Mesendoderm (in vitro differentiated cells): ENCODE measurements around the gene TANC1.
A peak's percentile ranks its signal among the peaks of the same experiment; 100 is the strongest.

ENCODE experiments used
- DNase-seq: peaks from one replicate; pipeline ENCODE4 v3.0.0; 2013
- H2AK5ac ChIP-seq: 2 replicates; pipeline ENCODE4 v1.6.1; 2013; ENCODE audit warnings: low read length, inconsistent platforms
- H2BK120ac ChIP-seq: 2 replicates; pipeline ENCODE4 v1.6.1; 2013; ENCODE audit warnings: low read depth, mild to moderate bottlenecking, low read length, moderate library complexity, mixed read lengths
- H2BK15ac ChIP-seq: replicated peaks from 2 replicates; pipeline ENCODE4 v1.6.1; 2013; ENCODE audit warnings: low read depth, mild to moderate bottlenecking, moderate library complexity
- H2BK5ac ChIP-seq: 2 replicates; pipeline ENCODE4 v1.6.1; 2013; ENCODE audit warnings: low read length, inconsistent platforms
- H3K18ac ChIP-seq: 2 replicates; pipeline ENCODE4 v1.6.1; 2013; ENCODE audit warnings: mild to moderate bottlenecking, low read length, mixed read lengths
- H3K23ac ChIP-seq: one replicate; pipeline ENCODE4 v1.6.1; 2013; ENCODE audit warnings: low read length
- H3K27ac ChIP-seq: 2 replicates; pipeline ENCODE4 v1.5.1; 2013; ENCODE audit warnings: low read depth, mild to moderate bottlenecking, inconsistent platforms, low read length, moderate library complexity
- H3K27me3 ChIP-seq: 2 replicates; pipeline ENCODE4 v1.6.1; 2013; ENCODE audit warnings: low read length, control low read depth, mild to moderate bottlenecking, inconsistent platforms; ENCODE audit not compliant: insufficient read depth, poor library complexity
- H3K36me3 ChIP-seq: 2 replicates; pipeline ENCODE4 v1.6.1; 2013; ENCODE audit warnings: low read length, inconsistent platforms; ENCODE audit not compliant: control insufficient read depth, insufficient read depth
- H3K4ac ChIP-seq: one replicate; pipeline ENCODE4 v1.6.1; 2013; ENCODE audit warnings: low read depth, mild to moderate bottlenecking, low read length, moderate library complexity
- H3K4me1 ChIP-seq: 2 replicates; pipeline ENCODE4 v1.6.1; 2013; ENCODE audit warnings: low read depth, low read length, inconsistent platforms; ENCODE audit not compliant: control insufficient read depth
- H3K4me2 ChIP-seq: 2 replicates; pipeline ENCODE4 v1.6.1; 2013; ENCODE audit warnings: low read length
- H3K4me3 ChIP-seq: 2 replicates; pipeline ENCODE4 v1.5.1; 2013; ENCODE audit warnings: mild to moderate bottlenecking, low read length
- H3K56ac ChIP-seq: one replicate; pipeline ENCODE4 v1.6.1; 2013; ENCODE audit warnings: low read length
- H3K79me1 ChIP-seq: 2 replicates; pipeline ENCODE4 v1.6.1; 2013; ENCODE audit warnings: low read length, inconsistent platforms
- H3K79me2 ChIP-seq: 2 replicates; pipeline ENCODE4 v1.6.1; 2013; ENCODE audit warnings: mild to moderate bottlenecking, low read length; ENCODE audit not compliant: control insufficient read depth, insufficient read depth
- H3K9ac ChIP-seq: 2 replicates; pipeline ENCODE4 v1.6.1; 2013; ENCODE audit warnings: low read length, inconsistent platforms
- H4K5ac ChIP-seq: one replicate; pipeline ENCODE4 v1.6.1; 2013; ENCODE audit warnings: low read length
- H4K8ac ChIP-seq: one replicate; pipeline ENCODE4 v1.6.1; 2013; ENCODE audit warnings: low read depth, mild to moderate bottlenecking, control low read depth, low read length, moderate library complexity
- WGBS: extraction: QIAGEN DNeasy Blood & Tissue Kit; methylation state at CpG from one replicate; pipeline ENCODE4 v1.1.7; 2013; ENCODE audit warnings: low lambda C conversion rate, missing lambda C conversion rate; ENCODE audit not compliant: insufficient coverage; ENCODE audit errors: extremely low coverage; 5-methylcytosine and 5-hydroxymethylcytosine counted together

TANC1 gene

DNA sequence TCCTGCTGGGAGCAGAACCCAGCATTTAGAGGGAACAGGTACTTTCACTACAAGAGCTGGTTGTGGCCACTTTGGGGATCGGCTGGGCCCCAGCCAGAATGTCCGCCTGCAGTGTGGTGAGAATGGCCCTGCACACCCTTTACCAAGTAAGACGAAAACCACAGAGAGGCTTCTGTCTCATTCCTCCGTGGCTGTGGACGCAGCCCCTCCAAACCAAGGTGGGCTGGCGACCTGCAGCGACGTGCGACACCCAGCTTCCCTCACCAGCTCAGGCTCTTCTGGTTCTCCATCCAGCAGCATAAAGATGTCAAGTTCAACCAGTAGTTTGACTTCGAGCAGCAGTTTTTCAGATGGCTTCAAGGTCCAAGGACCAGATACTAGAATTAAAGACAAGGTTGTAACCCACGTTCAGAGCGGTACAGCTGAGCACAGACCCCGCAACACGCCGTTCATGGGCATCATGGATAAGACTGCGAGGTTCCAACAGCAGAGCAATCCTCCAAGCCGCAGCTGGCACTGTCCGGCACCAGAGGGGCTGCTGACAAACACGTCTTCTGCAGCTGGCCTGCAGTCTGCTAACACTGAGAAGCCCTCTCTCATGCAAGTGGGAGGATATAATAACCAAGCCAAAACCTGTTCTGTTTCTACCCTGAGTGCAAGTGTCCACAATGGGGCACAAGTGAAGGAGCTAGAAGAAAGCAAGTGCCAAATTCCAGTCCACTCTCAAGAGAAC lies 261.9 kb downstream of the TANC1 start:
- no peaks in the 10 kb centered on the region for H3K4me1 ChIP-seq
- no peak overlapping the region for H2BK5ac ChIP-seq
- no peaks in the 10 kb centered on the region for H3K79me2 ChIP-seq
- H3K36me3 ChIP-seq, result no peaks in the 10 kb centered on the region
- H3K18ac ChIP-seq, result no peak overlapping the region
- no peak overlapping the region for H3K23ac ChIP-seq
- H3K4ac ChIP-seq, result no peak overlapping the region
- no peak overlapping the region for H3K56ac ChIP-seq
- H2AK5ac ChIP-seq, result no peak overlapping the region
- H3K27me3 ChIP-seq, result no peaks in the 10 kb centered on the region
- DNase-seq, result no peak
- no peaks in the 10 kb centered on the region for H3K79me1 ChIP-seq
- H3K4me2 ChIP-seq, result no peak overlapping the region
- no peak overlapping the region for H2BK120ac ChIP-seq
- no peak overlapping the region for H3K9ac ChIP-seq
- no peak overlapping the region for H3K27ac ChIP-seq
- no CpG with 5 or more reads among the region's 19 CpGs for WGBS
- H4K5ac ChIP-seq, result no peak overlapping the region
- H3K4me3 ChIP-seq, result no peak overlapping the region
- H2BK15ac ChIP-seq, result no peak overlapping the region
- no peak overlapping the region for H4K8ac ChIP-seq

DNA sequence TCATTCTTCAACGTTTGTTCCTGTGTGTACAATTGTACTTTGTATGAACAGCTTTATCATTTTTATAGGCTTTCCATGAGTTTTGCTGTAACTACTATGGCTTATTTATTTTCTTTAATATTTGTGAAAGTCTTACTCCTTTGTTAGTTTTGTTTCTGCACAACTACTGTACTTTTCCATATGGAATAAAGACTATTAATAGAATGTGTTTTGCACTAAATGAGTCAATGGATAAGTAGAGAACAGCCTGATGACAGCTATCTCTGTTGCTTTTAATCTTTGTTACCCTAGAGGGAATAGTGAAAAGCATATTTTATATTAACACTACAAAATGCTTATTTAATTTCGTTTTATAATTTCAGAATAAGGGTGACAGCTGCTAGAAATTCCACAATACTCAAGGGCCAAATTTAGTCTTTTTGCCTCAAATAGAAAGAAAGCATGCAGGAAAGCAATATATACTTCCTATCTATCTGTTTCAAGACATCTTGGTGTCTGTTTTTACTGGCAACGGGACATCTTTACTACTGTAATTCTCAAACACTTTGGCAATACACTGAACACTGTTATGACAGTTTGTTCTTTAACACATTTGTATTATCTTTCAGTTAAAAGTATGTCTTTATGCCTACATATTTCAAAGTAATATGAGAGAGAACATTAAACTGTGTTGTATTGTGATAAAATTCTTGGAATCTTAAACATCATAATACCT lies 264.2 kb downstream of the TANC1 start:
- no peak overlapping the region for H2BK5ac ChIP-seq
- H3K79me1 ChIP-seq, result no peaks in the 10 kb centered on the region
- H3K18ac ChIP-seq, result no peak overlapping the region
- no peak overlapping the region for H3K4me3 ChIP-seq
- H4K5ac ChIP-seq, result no peak overlapping the region
- H3K9ac ChIP-seq, result no peak overlapping the region
- no peak overlapping the region for H3K56ac ChIP-seq
- no peaks in the 10 kb centered on the region for H3K36me3 ChIP-seq
- no peak overlapping the region for H2AK5ac ChIP-seq
- H3K4me2 ChIP-seq, result no peak overlapping the region
- H3K27me3 ChIP-seq, result no peaks in the 10 kb centered on the region
- H4K8ac ChIP-seq, result no peak overlapping the region
- H2BK15ac ChIP-seq, result no peak overlapping the region
- no peak overlapping the region for H2BK120ac ChIP-seq
- H3K4ac ChIP-seq, result no peak overlapping the region
- H3K27ac ChIP-seq, result no peak overlapping the region
- no peaks in the 10 kb centered on the region for H3K4me1 ChIP-seq
- no peak overlapping the region for H3K23ac ChIP-seq
- H3K79me2 ChIP-seq, result no peaks in the 10 kb centered on the region
- WGBS, result no CpG with 5 or more reads among the region's 3 CpGs
- DNase-seq, result no peak

GRCh38 chr2:159234868-159235267 lies 266.4 kb downstream of the TANC1 start:
- Histone ChIP-seq H3K4ac (no peak overlapping the region), H3K18ac (no peak overlapping the region), H3K4me3 (no peak overlapping the region), H3K9ac (no peak overlapping the region), H3K4me2 (no peak overlapping the region), H2AK5ac (no peak overlapping the region), H3K23ac (no peak overlapping the region), H2BK5ac (no peak overlapping the region), H3K56ac (no peak overlapping the region), H4K8ac (no peak overlapping the region), H4K5ac (no peak overlapping the region), H3K27ac (no peak overlapping the region), H3K79me1 (no peaks in the 10 kb centered on the region), H3K27me3 (no peaks in the 10 kb centered on the region), H3K36me3 (no peaks in the 10 kb centered on the region), H3K79me2 (no peaks in the 10 kb centered on the region), H2BK120ac (no peak overlapping the region), H2BK15ac (no peak overlapping the region), H3K4me1 (no peaks in the 10 kb centered on the region)
- no peak for DNase-seq
- WGBS, result no CpG with 5 or more reads among the region's 6 CpGs

- no peaks in the 10 kb centered on the region for H3K27me3 ChIP-seq
- H3K79me1 ChIP-seq, result no peaks in the 10 kb centered on the region
- H3K4ac ChIP-seq, result no peak overlapping the region
- H3K56ac ChIP-seq, result no peak overlapping the region
- no peak overlapping the region for H4K8ac ChIP-seq
- H3K4me2 ChIP-seq, result no peak overlapping the region
- no peaks in the 10 kb centered on the region for H3K4me1 ChIP-seq
- no peak overlapping the region for H2BK5ac ChIP-seq
- no peak overlapping the region for H3K23ac ChIP-seq
- H3K18ac ChIP-seq, result no peak overlapping the region
- no peak overlapping the region for H2BK15ac ChIP-seq
- H3K4me3 ChIP-seq, result no peak overlapping the region
- H4K5ac ChIP-seq, result no peak overlapping the region
- no peak overlapping the region for H3K9ac ChIP-seq
- H3K79me2 ChIP-seq, result no peaks in the 10 kb centered on the region
- H3K36me3 ChIP-seq, result no peaks in the 10 kb centered on the region
- peak; percentile 20 for DNase-seq
- no peak overlapping the region for H2AK5ac ChIP-seq
- H3K27ac ChIP-seq, result no peak overlapping the region
- no peak overlapping the region for H2BK120ac ChIP-seq
These were observed 275.1 kb downstream of the TANC1 start for GRCh38 chr2:159243529-159243928.

DNA sequence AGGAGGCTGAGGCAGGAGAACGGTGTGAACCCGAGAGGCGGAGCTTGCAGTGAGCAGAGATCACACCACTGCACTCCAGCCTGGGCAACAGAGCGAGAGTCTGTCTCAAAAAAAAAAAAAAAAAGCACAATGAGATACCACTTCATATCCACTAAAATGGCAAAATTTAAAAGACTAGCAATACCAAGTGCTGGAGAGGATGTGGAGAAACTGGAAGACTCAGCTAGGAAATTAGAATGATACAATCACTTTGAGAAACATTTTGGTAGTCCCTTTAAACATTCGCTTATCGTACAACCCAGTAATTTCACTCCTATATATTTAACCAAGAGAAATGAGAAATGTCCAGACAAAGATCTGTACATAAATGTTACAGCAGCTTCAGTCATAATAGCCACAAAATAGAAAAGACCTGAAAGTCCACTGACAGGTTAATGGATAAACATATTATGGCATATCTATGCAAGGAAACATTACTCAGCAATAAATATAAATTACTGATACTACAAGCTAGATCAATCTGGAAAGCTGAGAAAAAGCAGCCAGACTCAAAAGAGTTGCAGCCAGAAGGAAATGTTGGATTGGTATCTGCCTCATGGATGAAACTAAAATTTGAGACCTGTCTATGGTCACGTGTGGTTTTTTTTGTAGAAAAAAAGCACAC lies 278.0 kb downstream of the TANC1 start:
- no peaks in the 10 kb centered on the region for H3K36me3 ChIP-seq
- no peak overlapping the region for H2BK15ac ChIP-seq
- H3K4ac ChIP-seq, result no peak overlapping the region
- H3K18ac ChIP-seq, result no peak overlapping the region
- H3K79me1 ChIP-seq, result no peaks in the 10 kb centered on the region
- H3K56ac ChIP-seq, result no peak overlapping the region
- H3K23ac ChIP-seq, result no peak overlapping the region
- DNase-seq, result no peak
- no peak overlapping the region for H3K4me3 ChIP-seq
- H3K27me3 ChIP-seq, result no peaks in the 10 kb centered on the region
- no peak overlapping the region for H2AK5ac ChIP-seq
- H4K5ac ChIP-seq, result no peak overlapping the region
- H4K8ac ChIP-seq, result no peak overlapping the region
- WGBS, result no CpG with 5 or more reads among the region's 7 CpGs
- H2BK120ac ChIP-seq, result no peak overlapping the region
- no peaks in the 10 kb centered on the region for H3K4me1 ChIP-seq
- H3K9ac ChIP-seq, result no peak overlapping the region
- no peak overlapping the region for H3K27ac ChIP-seq
- H2BK5ac ChIP-seq, result no peak overlapping the region
- H3K79me2 ChIP-seq, result no peaks in the 10 kb centered on the region
- H3K4me2 ChIP-seq, result no peak overlapping the region
